IMR-90 (cell line): ENCODE results near the gene FBN1.

Experiments used
- CEBPB ChIP-seq: IDR thresholded peaks from 2 replicates; pipeline ENCODE4 v1.6.1; 2012; ENCODE audit warnings: low read depth, low read length, improper control_type of control experiment
- CTCF ChIP-seq: conservative IDR thresholded peaks from 2 replicates; pipeline ENCODE4 v1.5.1; 2012; ENCODE audit warnings: mild to moderate bottlenecking, low read depth, low read length, improper control_type of control experiment
- FOS ChIP-seq: fragments of 150-350 bp; IDR thresholded peaks from 2 replicates; pipeline ENCODE4 v1.6.1; 2016; ENCODE audit warnings: low read depth, low read length
- MXI1 ChIP-seq: IDR thresholded peaks from 2 replicates; pipeline ENCODE4 v1.6.1; 2012; ENCODE audit warnings: low read depth, mild to moderate bottlenecking, low read length, moderate library complexity, borderline replicate concordance
- POLR2A ChIP-seq: IDR thresholded peaks from 2 replicates; pipeline ENCODE4 v1.6.1; 2012; ENCODE audit warnings: mild to moderate bottlenecking, low read depth, low read length
- RCOR1 ChIP-seq: IDR thresholded peaks from 2 replicates; pipeline ENCODE4 v1.6.1; 2012; ENCODE audit warnings: mild to moderate bottlenecking, low read length, improper control_type of control experiment; ENCODE audit not compliant: insufficient replicate concordance
- RFX5 ChIP-seq: IDR thresholded peaks from 2 replicates; pipeline ENCODE4 v1.8.0; 2012; ENCODE audit warnings: low read depth, mild to moderate bottlenecking, low read length, moderate library complexity

GRCh38 chr15:48473667-48474066, 171.8 kb downstream of the FBN1 start:
- no peak for TF ChIP-seq CTCF
- TF ChIP-seq RCOR1, result no peak
- no peak for TF ChIP-seq FOS
- no peak for TF ChIP-seq RFX5
- TF ChIP-seq POLR2A, result no peak
- no peak for TF ChIP-seq CEBPB
- TF ChIP-seq MXI1, result no peak
